Neural progenitor cell (in vitro differentiated cells): ENCODE data around the gene PTPRN2. TPM values are rescaled to one million over a fixed set of nuclear protein-coding genes. Genes with fewer than 3 reads are reported as not detected.

Experiments used
- DNase-seq: peaks from one replicate; pipeline ENCODE4 v3.0.0-alpha.2; 2016; ENCODE audit warnings: low spot score
- H2AFZ ChIP-seq: fragments of 200-600 bp; sonication (generic); replicated peaks from 2 replicates; pipeline ENCODE4 v1.6.1; 2016; ENCODE audit warnings: antibody characterized with exemption
- H3F3A ChIP-seq: fragments of 200-600 bp; sonication (generic); 2 replicates; pipeline ENCODE4 v1.6.1; 2016; ENCODE audit warnings: antibody characterized with exemption, low read depth
- H3K27ac ChIP-seq: fragments of 200-600 bp; sonication (generic); 2 replicates; pipeline ENCODE4 v1.5.1; 2016; ENCODE audit warnings: mild to moderate bottlenecking
- H3K27me3 ChIP-seq: fragments of 200-600 bp; sonication (generic); 2 replicates; pipeline ENCODE4 v1.6.1; 2016; ENCODE audit warnings: mild to moderate bottlenecking, moderate library complexity
- H3K36me3 ChIP-seq: fragments of 200-600 bp; sonication (generic); 2 replicates; pipeline ENCODE4 v1.5.1; 2016
- H3K4me1 ChIP-seq: fragments of 200-600 bp; sonication (generic); 2 replicates; pipeline ENCODE4 v1.6.1; 2016; ENCODE audit warnings: mixed run types
- H3K4me2 ChIP-seq: fragments of 200-600 bp; sonication (generic); 2 replicates; pipeline ENCODE4 v1.6.1; 2016
- H3K4me3 ChIP-seq: fragments of 200-600 bp; sonication (generic); 2 replicates; pipeline ENCODE4 v1.5.1; 2016
- H3K79me2 ChIP-seq: fragments of 200-600 bp; sonication (generic); 2 replicates; pipeline ENCODE4 v1.6.1; 2016; ENCODE audit warnings: low read depth
- H3K9ac ChIP-seq: fragments of 200-600 bp; sonication (generic); 2 replicates; pipeline ENCODE4 v1.6.1; 2016
- H3K9me3 ChIP-seq: fragments of 200-600 bp; sonication (generic); 2 replicates; pipeline ENCODE4 v1.5.1; 2016; ENCODE audit warnings: low read depth
- H4K20me1 ChIP-seq: fragments of 200-600 bp; sonication (generic); 2 replicates; pipeline ENCODE4 v1.6.1; 2016; ENCODE audit warnings: low read depth
- H3K27ac Mint-ChIP-seq: 3 replicates; pipeline ENCODE4 v1.8.0; 2021; ENCODE audit warnings: mixed read lengths
- H3K27me3 Mint-ChIP-seq: 2 replicates; pipeline ENCODE4 v1.8.0; 2022; ENCODE audit warnings: low read depth, mild to moderate bottlenecking, inconsistent platforms, moderate library complexity, mixed read lengths; ENCODE audit not compliant: insufficient read depth
- H3K36me3 Mint-ChIP-seq: 3 replicates; pipeline ENCODE4 v1.8.0; 2021; ENCODE audit warnings: mixed read lengths
- H3K4me1 Mint-ChIP-seq: 3 replicates; pipeline ENCODE4 v1.8.0; 2021; ENCODE audit warnings: mixed read lengths
- H3K4me3 Mint-ChIP-seq: 3 replicates; pipeline ENCODE4 v1.8.0; 2021; ENCODE audit warnings: mild to moderate bottlenecking, moderate library complexity, mixed read lengths
- H3K9me3 Mint-ChIP-seq: 3 replicates; pipeline ENCODE4 v1.8.0; 2020; ENCODE audit warnings: mixed read lengths
- EZH2 ChIP-seq: fragments of 200-600 bp; sonication (generic); IDR thresholded peaks from 2 replicates; pipeline ENCODE4 v1.6.1; 2017; ENCODE audit warnings: antibody characterized with exemption, mild to moderate bottlenecking, moderate library complexity
- EZH2phosphoT487 ChIP-seq: fragments of 200-600 bp; sonication (generic); IDR thresholded peaks from 2 replicates; pipeline ENCODE4 v1.6.1; 2017; ENCODE audit warnings: antibody characterized with exemption
- total RNA-seq: library from RNA; depleted of rRNA; stranded (reverse); fragments of >200 nt; gene quantifications from 2 replicates; pipeline ENCODE4 v1.2.3, GENCODE V29; 2015; ENCODE audit warnings: low replicate concordance
- TF ChIP-seq, protein P1 (sequence below): fragments of 200-600 bp; sonication (generic); IDR thresholded peaks from 2 replicates; pipeline ENCODE4 v1.5.1; 2017; ENCODE audit warnings: antibody characterized with exemption, mild to moderate bottlenecking

PTPRN2 gene
- total RNA-seq, 1 donor from 2014 or later: 3.0 TPM

DNA sequence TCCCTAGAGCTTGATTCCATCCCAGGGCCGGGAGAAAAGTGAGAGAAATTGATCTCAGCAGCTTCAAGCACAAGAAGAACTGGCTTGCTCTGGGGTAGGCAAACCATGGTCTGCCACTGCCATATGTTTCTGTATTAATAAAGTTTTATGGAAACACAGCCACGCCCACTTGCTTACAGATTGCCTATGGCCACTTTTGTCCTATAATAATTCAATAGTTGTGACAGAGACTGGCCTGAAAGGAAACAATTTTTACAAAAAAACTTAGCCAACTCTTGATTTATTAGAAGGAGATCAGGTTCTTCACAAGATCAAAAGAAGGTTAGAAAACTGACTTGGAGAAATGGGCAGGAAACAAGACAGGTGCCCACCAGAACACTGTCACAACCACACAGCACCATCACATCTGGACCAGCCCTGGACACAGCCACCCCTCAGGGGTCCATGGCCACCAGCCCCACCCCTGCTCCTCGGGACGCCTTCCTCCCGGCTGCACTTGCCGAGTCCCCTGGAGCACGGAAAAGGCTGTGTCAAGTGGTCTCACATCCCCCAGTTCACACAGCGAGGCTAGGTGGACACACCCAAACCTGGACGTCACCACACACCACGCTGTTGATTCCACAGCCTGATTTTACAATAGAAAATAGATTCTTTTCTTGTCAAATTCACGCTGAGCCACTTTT is 85.4 kb downstream of the PTPRN2 start:
- peaks cover 38% of the 10 kb centered on the region for H3K4me1 Mint-ChIP-seq
- H3K36me3 Mint-ChIP-seq: no peaks in the 10 kb centered on the region
- Histone ChIP-seq H3K36me3 (no peaks in the 10 kb centered on the region), H3F3A (peaks cover 22% of the 10 kb centered on the region), H2AFZ (no peak overlapping the region), H3K27me3 (no peaks in the 10 kb centered on the region), H3K9me3 (no peaks in the 10 kb centered on the region), H3K4me2 (no peak overlapping the region), H4K20me1 (no peaks in the 10 kb centered on the region), H3K79me2 (no peaks in the 10 kb centered on the region), H3K4me1 (peaks cover 25% of the 10 kb centered on the region), H3K4me3 (no peak overlapping the region), H3K9ac (no peak overlapping the region), H3K27ac (no peak overlapping the region)
- H3K9me3 Mint-ChIP-seq: peaks cover 15% of the 10 kb centered on the region
- peak overlapping the region; percentile 95 for H3K27ac Mint-ChIP-seq
- peaks cover 6% of the 10 kb centered on the region for H3K27me3 Mint-ChIP-seq
- no peak overlapping the region for H3K4me3 Mint-ChIP-seq
- no peak for DNase-seq
- TF ChIP-seq, protein P1, sequence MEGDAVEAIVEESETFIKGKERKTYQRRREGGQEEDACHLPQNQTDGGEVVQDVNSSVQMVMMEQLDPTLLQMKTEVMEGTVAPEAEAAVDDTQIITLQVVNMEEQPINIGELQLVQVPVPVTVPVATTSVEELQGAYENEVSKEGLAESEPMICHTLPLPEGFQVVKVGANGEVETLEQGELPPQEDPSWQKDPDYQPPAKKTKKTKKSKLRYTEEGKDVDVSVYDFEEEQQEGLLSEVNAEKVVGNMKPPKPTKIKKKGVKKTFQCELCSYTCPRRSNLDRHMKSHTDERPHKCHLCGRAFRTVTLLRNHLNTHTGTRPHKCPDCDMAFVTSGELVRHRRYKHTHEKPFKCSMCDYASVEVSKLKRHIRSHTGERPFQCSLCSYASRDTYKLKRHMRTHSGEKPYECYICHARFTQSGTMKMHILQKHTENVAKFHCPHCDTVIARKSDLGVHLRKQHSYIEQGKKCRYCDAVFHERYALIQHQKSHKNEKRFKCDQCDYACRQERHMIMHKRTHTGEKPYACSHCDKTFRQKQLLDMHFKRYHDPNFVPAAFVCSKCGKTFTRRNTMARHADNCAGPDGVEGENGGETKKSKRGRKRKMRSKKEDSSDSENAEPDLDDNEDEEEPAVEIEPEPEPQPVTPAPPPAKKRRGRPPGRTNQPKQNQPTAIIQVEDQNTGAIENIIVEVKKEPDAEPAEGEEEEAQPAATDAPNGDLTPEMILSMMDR: no peak
- TF ChIP-seq EZH2: no peak
- TF ChIP-seq EZH2phosphoT487: no peak

DNA sequence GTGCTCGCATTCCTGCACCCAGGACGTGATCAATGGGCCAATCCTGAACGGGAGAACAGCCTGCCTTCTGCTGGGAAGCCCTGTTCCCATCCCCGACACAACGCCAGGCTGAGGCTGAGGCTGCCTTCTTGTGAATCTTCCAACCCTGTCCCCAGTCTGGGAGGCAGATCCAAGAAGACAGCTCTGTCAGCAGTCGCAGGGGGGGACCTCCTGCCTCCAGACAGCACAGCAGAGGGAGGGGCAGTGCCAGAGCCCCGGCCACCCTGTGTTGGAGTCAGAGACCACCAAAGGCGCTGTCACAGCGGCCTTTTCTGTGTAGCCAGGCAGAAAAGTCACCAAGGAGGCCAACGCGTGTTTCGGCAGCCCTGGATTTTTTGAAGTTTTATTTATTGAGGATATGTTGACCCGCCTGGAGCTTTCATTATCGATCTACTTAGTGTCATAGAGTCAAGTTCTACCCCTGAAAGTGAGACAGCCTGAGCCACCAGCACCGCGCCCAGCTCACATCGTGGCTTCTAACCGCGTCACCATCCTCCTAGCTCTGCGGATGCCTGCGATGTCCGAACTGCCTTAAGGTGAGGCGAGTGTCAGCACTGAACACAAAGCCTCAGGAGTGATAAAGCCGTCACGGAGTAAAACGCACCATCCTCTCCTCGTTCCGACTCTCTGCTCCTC is 86.1 kb downstream of the PTPRN2 start:
- Histone ChIP-seq H2AFZ (no peak overlapping the region), H3K4me1 (peaks cover 25% of the 10 kb centered on the region), H4K20me1 (no peaks in the 10 kb centered on the region), H3K4me2 (no peak overlapping the region), H3K9ac (no peak overlapping the region), H3K4me3 (no peak overlapping the region), H3K27me3 (no peaks in the 10 kb centered on the region), H3K27ac (no peak overlapping the region), H3K9me3 (no peaks in the 10 kb centered on the region), H3F3A (peaks cover 22% of the 10 kb centered on the region), H3K79me2 (no peaks in the 10 kb centered on the region), H3K36me3 (no peaks in the 10 kb centered on the region)
- peak overlapping the region; percentile 95 for H3K27ac Mint-ChIP-seq
- DNase-seq: no peak
- peaks cover 10% of the 10 kb centered on the region for H3K9me3 Mint-ChIP-seq
- H3K27me3 Mint-ChIP-seq: peaks cover 6% of the 10 kb centered on the region
- peaks cover 38% of the 10 kb centered on the region for H3K4me1 Mint-ChIP-seq
- no peak overlapping the region for H3K4me3 Mint-ChIP-seq
- H3K36me3 Mint-ChIP-seq: no peaks in the 10 kb centered on the region
- TF ChIP-seq, protein P1: no peak
- no peak for TF ChIP-seq EZH2
- TF ChIP-seq EZH2phosphoT487: no peak

DNA sequence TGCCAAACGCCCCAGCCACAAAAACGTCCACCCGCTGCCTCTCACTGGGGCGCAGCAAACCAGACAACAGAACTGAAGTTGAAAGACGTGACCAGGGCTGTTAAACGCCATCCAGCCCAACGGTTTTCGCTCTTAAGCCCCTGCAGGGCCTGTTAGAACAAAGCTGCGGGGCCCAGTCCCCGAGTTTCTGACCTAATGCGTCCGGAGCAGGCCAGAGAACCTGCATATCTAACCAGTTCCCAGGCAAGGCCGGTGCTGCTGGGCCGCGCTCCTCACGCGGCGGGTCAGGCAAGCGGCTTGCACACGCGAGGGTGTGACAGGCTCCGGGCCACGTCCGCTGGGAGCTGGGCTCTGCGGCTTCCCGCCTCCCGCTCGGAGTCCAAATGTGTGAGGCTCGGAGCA is 87.0 kb downstream of the PTPRN2 start:
- TF ChIP-seq EZH2 (no peak), EZH2phosphoT487 (no peak)
- TF ChIP-seq, protein P1: no peak
- H3K27me3 ChIP-seq: no peaks in the 10 kb centered on the region
- H3K4me1 ChIP-seq: peaks cover 29% of the 10 kb centered on the region
- Mint-ChIP-seq H3K4me3 (no peak overlapping the region), H3K9me3 (peaks cover 10% of the 10 kb centered on the region), H3K36me3 (no peaks in the 10 kb centered on the region), H3K4me1 (peaks cover 42% of the 10 kb centered on the region), H3K27ac (peak overlapping the region; percentile 95), H3K27me3 (peaks cover 6% of the 10 kb centered on the region)
- H3K27ac ChIP-seq: peak overlapping the region; percentile 81
- peak overlapping the region; percentile 50 for H3K4me2 ChIP-seq
- peaks cover 26% of the 10 kb centered on the region for H3F3A ChIP-seq
- no peak overlapping the region for H3K9ac ChIP-seq
- H3K4me3 ChIP-seq: no peak overlapping the region
- H3K9me3 ChIP-seq: no peaks in the 10 kb centered on the region
- no peaks in the 10 kb centered on the region for H3K79me2 ChIP-seq
- no peaks in the 10 kb centered on the region for H3K36me3 ChIP-seq
- peak; percentile 63 for DNase-seq
- H2AFZ ChIP-seq: peak overlapping the region; percentile 56
- H4K20me1 ChIP-seq: no peaks in the 10 kb centered on the region
